Activated CD8-positive, alpha-beta memory T cell treated with anti-CD3 and anti-CD28 coated beads, Interleukin-2, amount 50 U/mL, for 48 hours (primary cell): Measurements from ENCODE around the gene OR9K2.
"Not testable (repeated sequence)": the region's sequence is repeated elsewhere in the genome, so short reads cannot be mapped to it uniquely, and the experiment has no call there.

Source experiments
- DNase-seq: peaks from one replicate; pipeline ENCODE4 v3.0.0-alpha.2; 2020

OR9K2 gene

GRCh38 chr12:55126106-55126505, at the start of gene OR9K2:
Gene OR9K2 (plus strand): TSS chr12:55126406. CDS start chr12:55129835, 3,429 bp downstream.
- DNase-seq = no peak

GRCh38 chr12:55092579-55092978, 33.6 kb upstream of the OR9K2 start:
- DNase-seq = no peak

GRCh38 chr12:55112378-55112875, 13.8 kb upstream of the OR9K2 start:
- DNase-seq = no peak

GRCh38 chr12:55116152-55116551, 10.1 kb upstream of the OR9K2 start:
- DNase-seq = no peak

- DNase-seq = no peak
Observed at GRCh38 chr12:55132816-55133215, 6.6 kb downstream of the OR9K2 start.

- peak; percentile 59 for DNase-seq
Observed at GRCh38 chr12:55142669-55143565, 16.7 kb downstream of the OR9K2 start.

- DNase-seq = no peak
Observed at GRCh38 chr12:55143566-55143870, 17.3 kb downstream of the OR9K2 start.

- not testable (repeated sequence) for DNase-seq
Observed at GRCh38 chr12:55167010-55167640, 40.9 kb downstream of the OR9K2 start.

- no peak for DNase-seq
Observed at GRCh38 chr12:55171445-55171844, 45.2 kb downstream of the OR9K2 start.

- not testable (repeated sequence) for DNase-seq
Observed at GRCh38 chr12:55171846-55172245, 45.6 kb downstream of the OR9K2 start.

- no peak for DNase-seq
Observed at GRCh38 chr12:55172686-55173085, 46.5 kb downstream of the OR9K2 start.

GRCh38 chr12:55173456-55173855, 47.2 kb downstream of the OR9K2 start:
- no peak for DNase-seq
